Chondrocyte (in vitro differentiated cells): Measurements from ENCODE around the gene RTRAF. TPM values are rescaled to one million over a fixed set of nuclear protein-coding genes. Genes with fewer than 3 reads are reported as not detected.

Experiments
- DNase-seq: peaks from one replicate; pipeline ENCODE4 v3.0.0; 2021; ENCODE audit warnings: mixed read lengths, low spot score
- H3K27ac Mint-ChIP-seq: one replicate; pipeline ENCODE4 v1.8.0; 2021; ENCODE audit warnings: mild to moderate bottlenecking, moderate library complexity, mixed read lengths; ENCODE audit not compliant: unreplicated experiment
- H3K27me3 Mint-ChIP-seq: 2 replicates; pipeline ENCODE4 v1.8.0; 2021; ENCODE audit warnings: low read depth, mixed read lengths
- H3K36me3 Mint-ChIP-seq: 2 replicates; pipeline ENCODE4 v1.8.0; 2021; ENCODE audit warnings: low read depth, mixed read lengths
- H3K4me1 Mint-ChIP-seq: 2 replicates; pipeline ENCODE4 v1.8.0; 2021; ENCODE audit warnings: low read depth, mild to moderate bottlenecking, mixed read lengths
- H3K4me3 Mint-ChIP-seq: one replicate; pipeline ENCODE4 v1.8.0; 2021; ENCODE audit warnings: mild to moderate bottlenecking, moderate library complexity, mixed read lengths; ENCODE audit not compliant: unreplicated experiment
- H3K9me3 Mint-ChIP-seq: 2 replicates; pipeline ENCODE4 v1.8.0; 2021; ENCODE audit warnings: low read depth, mixed read lengths
- total RNA-seq: library from RNA; stranded (reverse); gene quantifications from 3 replicates; pipeline ENCODE4 v1.2.1, GENCODE V29; 2021
- TF ChIP-seq, protein P1 (sequence below): fragments of 200-600 bp; sonication (generic); IDR thresholded peaks from 2 replicates; pipeline ENCODE4 v1.5.0; 2021; ENCODE audit warnings: antibody characterized with exemption, mild to moderate bottlenecking, moderate library complexity

RTRAF gene
- total RNA-seq, 1 donor from 2014 or later, result 169 TPM

DNA sequence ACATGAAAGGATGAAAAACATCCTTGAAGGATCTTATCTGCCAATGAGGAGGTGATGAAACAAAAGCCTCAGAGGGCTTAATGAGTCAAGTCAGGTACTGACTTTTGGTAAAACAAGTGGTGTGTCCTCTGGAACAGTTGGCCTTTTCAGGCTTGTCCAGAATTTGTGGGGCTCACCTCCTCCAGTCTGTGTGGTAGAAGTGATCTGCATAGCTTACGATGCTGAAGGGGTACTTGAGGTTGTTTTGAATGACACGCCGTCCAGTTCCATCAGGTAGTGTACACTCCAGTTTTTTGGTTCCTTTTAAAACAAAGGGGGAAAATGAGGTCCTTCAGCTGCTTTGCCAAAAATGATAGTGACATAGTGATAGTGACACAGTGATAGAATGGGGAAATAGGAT lies 17.0 kb downstream of the RTRAF start:
- no peak overlapping the region for H3K27ac Mint-ChIP-seq
- no peaks in the 10 kb centered on the region for H3K27me3 Mint-ChIP-seq
- TF ChIP-seq, protein P1, sequence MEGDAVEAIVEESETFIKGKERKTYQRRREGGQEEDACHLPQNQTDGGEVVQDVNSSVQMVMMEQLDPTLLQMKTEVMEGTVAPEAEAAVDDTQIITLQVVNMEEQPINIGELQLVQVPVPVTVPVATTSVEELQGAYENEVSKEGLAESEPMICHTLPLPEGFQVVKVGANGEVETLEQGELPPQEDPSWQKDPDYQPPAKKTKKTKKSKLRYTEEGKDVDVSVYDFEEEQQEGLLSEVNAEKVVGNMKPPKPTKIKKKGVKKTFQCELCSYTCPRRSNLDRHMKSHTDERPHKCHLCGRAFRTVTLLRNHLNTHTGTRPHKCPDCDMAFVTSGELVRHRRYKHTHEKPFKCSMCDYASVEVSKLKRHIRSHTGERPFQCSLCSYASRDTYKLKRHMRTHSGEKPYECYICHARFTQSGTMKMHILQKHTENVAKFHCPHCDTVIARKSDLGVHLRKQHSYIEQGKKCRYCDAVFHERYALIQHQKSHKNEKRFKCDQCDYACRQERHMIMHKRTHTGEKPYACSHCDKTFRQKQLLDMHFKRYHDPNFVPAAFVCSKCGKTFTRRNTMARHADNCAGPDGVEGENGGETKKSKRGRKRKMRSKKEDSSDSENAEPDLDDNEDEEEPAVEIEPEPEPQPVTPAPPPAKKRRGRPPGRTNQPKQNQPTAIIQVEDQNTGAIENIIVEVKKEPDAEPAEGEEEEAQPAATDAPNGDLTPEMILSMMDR, result no peak
- no peak overlapping the region for H3K4me3 Mint-ChIP-seq
- peaks cover 22% of the 10 kb centered on the region for H3K4me1 Mint-ChIP-seq
- H3K36me3 Mint-ChIP-seq, result peaks cover 48% of the 10 kb centered on the region
- no peaks in the 10 kb centered on the region for H3K9me3 Mint-ChIP-seq
- DNase-seq, result no peak

- no peaks in the 10 kb centered on the region for H3K9me3 Mint-ChIP-seq
- H3K4me3 Mint-ChIP-seq, result no peak overlapping the region
- peaks cover 46% of the 10 kb centered on the region for H3K36me3 Mint-ChIP-seq
- TF ChIP-seq, protein P1, result no peak
- no peaks in the 10 kb centered on the region for H3K27me3 Mint-ChIP-seq
- no peak for DNase-seq
- H3K4me1 Mint-ChIP-seq, result peaks cover 19% of the 10 kb centered on the region
- H3K27ac Mint-ChIP-seq, result no peak overlapping the region
Measured at GRCh38 chr14:52007211-52007610, 17.9 kb downstream of the RTRAF start.

GRCh38 chr14:52007637-52008036 lies 18.3 kb downstream of the RTRAF start:
- H3K4me1 Mint-ChIP-seq, result peaks cover 19% of the 10 kb centered on the region
- H3K4me3 Mint-ChIP-seq, result no peak overlapping the region
- H3K9me3 Mint-ChIP-seq, result no peaks in the 10 kb centered on the region
- DNase-seq, result no peak
- peaks cover 45% of the 10 kb centered on the region for H3K36me3 Mint-ChIP-seq
- H3K27me3 Mint-ChIP-seq, result no peaks in the 10 kb centered on the region
- no peak overlapping the region for H3K27ac Mint-ChIP-seq
- TF ChIP-seq, protein P1, result no peak

GRCh38 chr14:52008136-52008535 lies 18.8 kb downstream of the RTRAF start:
- TF ChIP-seq, protein P1, result no peak
- Mint-ChIP-seq H3K4me3 (no peak overlapping the region), H3K36me3 (peaks cover 45% of the 10 kb centered on the region), H3K9me3 (no peaks in the 10 kb centered on the region), H3K27ac (no peak overlapping the region), H3K27me3 (no peaks in the 10 kb centered on the region), H3K4me1 (peaks cover 19% of the 10 kb centered on the region)
- DNase-seq, result no peak

- Mint-ChIP-seq H3K36me3 (peaks cover 35% of the 10 kb centered on the region), H3K4me1 (peaks cover 14% of the 10 kb centered on the region), H3K27ac (no peak overlapping the region)
Measured at GRCh38 chr14:52010173-52010693, 20.9 kb downstream of the RTRAF start.

More at GRCh38 chr14:52010173-52010693, 20.9 kb downstream of the RTRAF start:
- no peaks in the 10 kb centered on the region for H3K9me3 Mint-ChIP-seq
- H3K27me3 Mint-ChIP-seq, result no peaks in the 10 kb centered on the region
- H3K4me3 Mint-ChIP-seq, result no peak overlapping the region
- TF ChIP-seq, protein P1, result no peak
- DNase-seq, result no peak
